WTC11 (cell line): ENCODE measurements around the gene MARCKS. TPM values are rescaled to one million over a fixed set of nuclear protein-coding genes. Genes with fewer than 3 reads are reported as not detected.

Experiments
- ATF1 ChIP-seq: sonication (generic); formaldehyde crosslinking; IDR thresholded peaks from 2 replicates; pipeline ENCODE4 v1.8.1; 2023; ENCODE audit warnings: mild to moderate bottlenecking, moderate library complexity, missing genetic modification reagents
- CBFB ChIP-seq: sonication (generic); formaldehyde crosslinking; IDR thresholded peaks from 2 replicates; pipeline ENCODE4 v1.8.1; 2022; ENCODE audit warnings: mild to moderate bottlenecking, low read depth, missing genetic modification reagents
- EMX1 ChIP-seq: fragments of 250-450 bp; sonication (Bioruptor Pico); IDR thresholded peaks from 2 replicates; pipeline ENCODE4 v1.8.0; 2021; ENCODE audit warnings: mild to moderate bottlenecking
- ETV6 ChIP-seq: sonication (generic); formaldehyde crosslinking; IDR thresholded peaks from 2 replicates; pipeline ENCODE4 v1.8.1; 2022; ENCODE audit warnings: mild to moderate bottlenecking, missing genetic modification reagents
- FOXK1 ChIP-seq: sonication (generic); formaldehyde crosslinking; IDR thresholded peaks from 2 replicates; pipeline ENCODE4 v1.8.0; 2022; ENCODE audit warnings: mild to moderate bottlenecking, moderate library complexity, missing genetic modification reagents
- GTF2I ChIP-seq: fragments of 250-450 bp; sonication (Bioruptor Pico); conservative IDR thresholded peaks from 2 replicates; pipeline ENCODE4 v1.4.0; 2021; ENCODE audit warnings: mild to moderate bottlenecking
- HMGA2 ChIP-seq: fragments of 250-450 bp; sonication (Bioruptor Pico); IDR thresholded peaks from 2 replicates; pipeline ENCODE4 v1.4.0; 2021; ENCODE audit warnings: mild to moderate bottlenecking, moderate library complexity
- JUN ChIP-seq: sonication (generic); formaldehyde crosslinking; IDR thresholded peaks from 2 replicates; pipeline ENCODE4 v1.8.0; 2023; ENCODE audit warnings: mild to moderate bottlenecking, missing genetic modification reagents
- TCF7 ChIP-seq: sonication (generic); formaldehyde crosslinking; IDR thresholded peaks from 2 replicates; pipeline ENCODE4 v1.8.0; 2022; ENCODE audit warnings: mild to moderate bottlenecking, low read depth, missing genetic modification reagents, moderate library complexity
- TP53 ChIP-seq: sonication (generic); formaldehyde crosslinking; IDR thresholded peaks from 2 replicates; pipeline ENCODE4 v1.8.1; 2023; ENCODE audit warnings: mild to moderate bottlenecking, missing genetic modification reagents
- ZNF121 ChIP-seq: sonication (generic); formaldehyde crosslinking; IDR thresholded peaks from 2 replicates; pipeline ENCODE4 v1.8.0; 2023; ENCODE audit warnings: missing genetic modification reagents
- ZNF138 ChIP-seq: sonication (generic); formaldehyde crosslinking; conservative IDR thresholded peaks from 2 replicates; pipeline ENCODE4 v1.8.1; 2022; ENCODE audit warnings: mild to moderate bottlenecking, moderate library complexity, missing genetic modification reagents
- ZNF232 ChIP-seq: sonication (generic); formaldehyde crosslinking; IDR thresholded peaks from 2 replicates; pipeline ENCODE4 v1.8.0; 2022; ENCODE audit warnings: mild to moderate bottlenecking, missing genetic modification reagents
- ZNF317 ChIP-seq: sonication (generic); formaldehyde crosslinking; IDR thresholded peaks from 2 replicates; pipeline ENCODE4 v1.8.1; 2023; ENCODE audit warnings: low read depth, mild to moderate bottlenecking, moderate library complexity, missing genetic modification reagents, borderline replicate concordance
- ZNF423 ChIP-seq: fragments of 250-450 bp; sonication (Bioruptor Pico); IDR thresholded peaks from 2 replicates; pipeline ENCODE4 v2.1.2; 2022; ENCODE audit warnings: mild to moderate bottlenecking, moderate library complexity
- ZNF671 ChIP-seq: fragments of 250-450 bp; sonication (Bioruptor Pico); IDR thresholded peaks from 2 replicates; pipeline ENCODE4 v1.8.0; 2021; ENCODE audit warnings: mild to moderate bottlenecking
- total RNA-seq: library from RNA; stranded (reverse); gene quantifications from 3 replicates; pipeline ENCODE4 v1.2.3, GENCODE V29; 2021
- TF ChIP-seq, protein P1 (sequence below): sonication (generic); formaldehyde crosslinking; IDR thresholded peaks from 2 replicates; pipeline ENCODE4 v1.8.0; 2023; ENCODE audit warnings: missing genetic modification reagents
- TF ChIP-seq, protein P2 (sequence below): fragments of 250-450 bp; sonication (Bioruptor Pico); conservative IDR thresholded peaks from 2 replicates; pipeline ENCODE4 v1.9.0; 2021; ENCODE audit warnings: mild to moderate bottlenecking
- TF ChIP-seq, protein P3 (sequence below): fragments of 250-450 bp; sonication (Bioruptor Pico); IDR thresholded peaks from 2 replicates; pipeline ENCODE4 v1.9.0; 2021; ENCODE audit warnings: mild to moderate bottlenecking
- TF ChIP-seq, protein P4 (sequence below): sonication (generic); formaldehyde crosslinking; IDR thresholded peaks from 2 replicates; pipeline ENCODE4 v1.8.0; 2023; ENCODE audit warnings: mild to moderate bottlenecking, missing genetic modification reagents
- TF ChIP-seq, protein P5 (sequence below): sonication (generic); formaldehyde crosslinking; IDR thresholded peaks from 2 replicates; pipeline ENCODE4 v1.8.1; 2023; ENCODE audit warnings: mild to moderate bottlenecking, missing genetic modification reagents, moderate library complexity
- TF ChIP-seq, protein P6 (sequence below): sonication (generic); formaldehyde crosslinking; IDR thresholded peaks from 2 replicates; pipeline ENCODE4 v1.8.0; 2022; ENCODE audit warnings: mild to moderate bottlenecking, missing genetic modification reagents
- TF ChIP-seq, protein P7 (sequence below): fragments of 200-600 bp; IDR thresholded peaks from 2 replicates; pipeline ENCODE4 v1.8.0; 2022; ENCODE audit warnings: antibody characterized with exemption
- TF ChIP-seq, protein P8 (sequence below): sonication (generic); formaldehyde crosslinking; conservative IDR thresholded peaks from 2 replicates; pipeline ENCODE4 v1.8.1; 2022; ENCODE audit warnings: mild to moderate bottlenecking, missing genetic modification reagents
- TF ChIP-seq, protein P9 (sequence below): sonication (generic); formaldehyde crosslinking; conservative IDR thresholded peaks from 2 replicates; pipeline ENCODE4 v1.8.1; 2023; ENCODE audit warnings: mild to moderate bottlenecking, low read depth, missing genetic modification reagents, moderate library complexity

MARCKS gene
- total RNA-seq, 1 experiment from 2014 or later: 95.1 TPM

DNA sequence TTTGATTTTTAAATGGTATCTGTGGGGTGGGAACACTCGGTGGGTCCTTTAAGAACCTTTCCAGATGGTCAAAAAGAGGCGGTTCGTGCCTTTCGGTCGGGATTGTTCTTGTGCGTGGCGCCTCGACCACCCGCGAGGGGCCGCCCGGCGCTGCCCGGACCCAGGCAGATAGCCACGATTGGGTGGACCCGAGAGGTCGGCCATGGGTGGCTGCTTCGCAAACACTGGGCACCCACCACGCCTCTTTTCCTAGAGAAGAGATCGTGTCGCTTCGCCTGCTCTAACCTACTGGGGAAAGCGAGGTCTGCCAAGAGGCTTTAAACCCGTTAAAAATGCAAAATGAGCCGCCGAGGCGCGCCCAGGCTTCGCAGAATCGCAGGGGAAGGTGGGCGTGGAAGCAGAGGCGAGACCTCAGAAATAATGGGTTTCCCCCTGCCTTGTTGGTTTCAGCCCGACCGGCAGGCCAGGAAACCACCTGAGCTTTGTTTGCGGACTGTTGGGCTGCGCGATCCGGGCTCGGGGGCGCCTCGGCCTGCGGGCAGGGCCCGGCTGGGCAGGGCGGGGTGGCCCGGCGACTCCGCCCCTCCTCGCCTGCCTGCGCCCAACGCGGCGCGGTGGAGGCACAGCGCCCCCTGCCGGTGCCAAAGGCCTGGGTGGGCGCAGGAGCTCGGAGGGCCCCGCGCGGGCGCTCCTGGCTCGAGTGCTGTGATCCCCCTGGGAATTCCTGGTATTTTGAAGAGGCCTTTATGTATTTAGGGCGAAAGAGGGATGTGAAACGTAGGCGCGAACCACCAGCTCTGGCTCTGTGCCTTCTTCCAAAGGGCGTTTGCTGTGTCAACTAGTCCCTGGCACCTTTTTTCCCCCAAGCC, 1.6 kb downstream of the MARCKS start (continued):
- TF ChIP-seq, protein P1, sequence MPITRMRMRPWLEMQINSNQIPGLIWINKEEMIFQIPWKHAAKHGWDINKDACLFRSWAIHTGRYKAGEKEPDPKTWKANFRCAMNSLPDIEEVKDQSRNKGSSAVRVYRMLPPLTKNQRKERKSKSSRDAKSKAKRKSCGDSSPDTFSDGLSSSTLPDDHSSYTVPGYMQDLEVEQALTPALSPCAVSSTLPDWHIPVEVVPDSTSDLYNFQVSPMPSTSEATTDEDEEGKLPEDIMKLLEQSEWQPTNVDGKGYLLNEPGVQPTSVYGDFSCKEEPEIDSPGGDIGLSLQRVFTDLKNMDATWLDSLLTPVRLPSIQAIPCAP (CRISPR knock-in tag): 0 out of 2 replicates have a peak, but pooled peaks have one; percentile 37
- TF ChIP-seq EMX1 (no peak), ZNF317 (CRISPR knock-in tag) (no peak), JUN (CRISPR knock-in tag) (no peak), GTF2I (CRISPR knock-in tag) (no peak), CBFB (no peak), ZNF138 (CRISPR knock-in tag) (no peak), ZNF423 (no peak), ZNF671 (CRISPR knock-in tag) (no peak), ETV6 (CRISPR knock-in tag) (peak; percentile 64; the same call in 1 of the 2 replicates), TCF7 (CRISPR knock-in tag) (no peak), HMGA2 (peak; percentile 70), ATF1 (no peak), FOXK1 (peak; percentile 55), ZNF121 (no peak), ZNF232 (peak; percentile 40; the same call in 1 of the 2 replicates), TP53 (no peak)
- TF ChIP-seq, protein P2, sequence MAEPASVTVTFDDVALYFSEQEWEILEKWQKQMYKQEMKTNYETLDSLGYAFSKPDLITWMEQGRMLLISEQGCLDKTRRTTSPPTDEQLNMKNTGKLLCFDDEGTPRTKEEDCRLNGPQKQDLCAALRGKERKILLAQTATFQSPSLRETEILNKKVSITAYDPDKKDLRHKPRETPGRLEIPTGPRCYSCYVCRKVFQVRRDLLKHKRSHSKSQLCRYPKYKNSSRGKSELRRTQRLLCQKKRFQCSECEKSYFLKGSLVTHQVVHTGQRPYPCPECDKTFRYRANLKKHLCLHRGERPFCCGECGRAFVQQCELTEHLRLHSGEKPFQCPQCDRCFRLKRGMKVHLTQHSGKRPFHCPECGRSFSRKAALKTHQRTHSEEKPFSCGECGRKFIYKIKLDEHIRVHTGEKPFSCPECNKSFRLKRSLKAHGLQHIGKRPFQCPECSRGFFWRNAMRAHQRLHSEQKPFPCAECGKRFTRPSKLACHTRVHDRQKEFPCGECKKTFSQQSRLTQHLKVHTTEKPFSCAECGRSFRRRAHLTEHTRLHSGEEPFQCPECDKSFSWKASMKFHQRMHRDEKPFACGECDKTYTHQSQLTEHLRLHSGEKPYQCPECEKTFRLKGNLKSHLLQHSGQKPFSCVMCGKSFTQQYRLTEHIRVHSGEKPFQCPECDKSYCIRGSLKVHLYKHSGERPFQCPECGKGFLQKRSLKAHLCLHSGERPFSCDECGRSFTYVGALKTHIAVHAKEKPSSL: no peak
- TF ChIP-seq, protein P3, sequence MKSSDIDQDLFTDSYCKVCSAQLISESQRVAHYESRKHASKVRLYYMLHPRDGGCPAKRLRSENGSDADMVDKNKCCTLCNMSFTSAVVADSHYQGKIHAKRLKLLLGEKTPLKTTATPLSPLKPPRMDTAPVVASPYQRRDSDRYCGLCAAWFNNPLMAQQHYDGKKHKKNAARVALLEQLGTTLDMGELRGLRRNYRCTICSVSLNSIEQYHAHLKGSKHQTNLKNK (CRISPR knock-in tag): no peak
- TF ChIP-seq, protein P4, sequence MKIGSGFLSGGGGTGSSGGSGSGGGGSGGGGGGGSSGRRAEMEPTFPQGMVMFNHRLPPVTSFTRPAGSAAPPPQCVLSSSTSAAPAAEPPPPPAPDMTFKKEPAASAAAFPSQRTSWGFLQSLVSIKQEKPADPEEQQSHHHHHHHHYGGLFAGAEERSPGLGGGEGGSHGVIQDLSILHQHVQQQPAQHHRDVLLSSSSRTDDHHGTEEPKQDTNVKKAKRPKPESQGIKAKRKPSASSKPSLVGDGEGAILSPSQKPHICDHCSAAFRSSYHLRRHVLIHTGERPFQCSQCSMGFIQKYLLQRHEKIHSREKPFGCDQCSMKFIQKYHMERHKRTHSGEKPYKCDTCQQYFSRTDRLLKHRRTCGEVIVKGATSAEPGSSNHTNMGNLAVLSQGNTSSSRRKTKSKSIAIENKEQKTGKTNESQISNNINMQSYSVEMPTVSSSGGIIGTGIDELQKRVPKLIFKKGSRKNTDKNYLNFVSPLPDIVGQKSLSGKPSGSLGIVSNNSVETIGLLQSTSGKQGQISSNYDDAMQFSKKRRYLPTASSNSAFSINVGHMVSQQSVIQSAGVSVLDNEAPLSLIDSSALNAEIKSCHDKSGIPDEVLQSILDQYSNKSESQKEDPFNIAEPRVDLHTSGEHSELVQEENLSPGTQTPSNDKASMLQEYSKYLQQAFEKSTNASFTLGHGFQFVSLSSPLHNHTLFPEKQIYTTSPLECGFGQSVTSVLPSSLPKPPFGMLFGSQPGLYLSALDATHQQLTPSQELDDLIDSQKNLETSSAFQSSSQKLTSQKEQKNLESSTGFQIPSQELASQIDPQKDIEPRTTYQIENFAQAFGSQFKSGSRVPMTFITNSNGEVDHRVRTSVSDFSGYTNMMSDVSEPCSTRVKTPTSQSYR (CRISPR knock-in tag): no peak
- TF ChIP-seq, protein P5, sequence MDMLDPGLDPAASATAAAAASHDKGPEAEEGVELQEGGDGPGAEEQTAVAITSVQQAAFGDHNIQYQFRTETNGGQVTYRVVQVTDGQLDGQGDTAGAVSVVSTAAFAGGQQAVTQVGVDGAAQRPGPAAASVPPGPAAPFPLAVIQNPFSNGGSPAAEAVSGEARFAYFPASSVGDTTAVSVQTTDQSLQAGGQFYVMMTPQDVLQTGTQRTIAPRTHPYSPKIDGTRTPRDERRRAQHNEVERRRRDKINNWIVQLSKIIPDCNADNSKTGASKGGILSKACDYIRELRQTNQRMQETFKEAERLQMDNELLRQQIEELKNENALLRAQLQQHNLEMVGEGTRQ (CRISPR knock-in tag): no peak
- TF ChIP-seq, protein P6, sequence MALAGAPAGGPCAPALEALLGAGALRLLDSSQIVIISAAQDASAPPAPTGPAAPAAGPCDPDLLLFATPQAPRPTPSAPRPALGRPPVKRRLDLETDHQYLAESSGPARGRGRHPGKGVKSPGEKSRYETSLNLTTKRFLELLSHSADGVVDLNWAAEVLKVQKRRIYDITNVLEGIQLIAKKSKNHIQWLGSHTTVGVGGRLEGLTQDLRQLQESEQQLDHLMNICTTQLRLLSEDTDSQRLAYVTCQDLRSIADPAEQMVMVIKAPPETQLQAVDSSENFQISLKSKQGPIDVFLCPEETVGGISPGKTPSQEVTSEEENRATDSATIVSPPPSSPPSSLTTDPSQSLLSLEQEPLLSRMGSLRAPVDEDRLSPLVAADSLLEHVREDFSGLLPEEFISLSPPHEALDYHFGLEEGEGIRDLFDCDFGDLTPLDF (CRISPR knock-in tag): no peak
- TF ChIP-seq, protein P7, sequence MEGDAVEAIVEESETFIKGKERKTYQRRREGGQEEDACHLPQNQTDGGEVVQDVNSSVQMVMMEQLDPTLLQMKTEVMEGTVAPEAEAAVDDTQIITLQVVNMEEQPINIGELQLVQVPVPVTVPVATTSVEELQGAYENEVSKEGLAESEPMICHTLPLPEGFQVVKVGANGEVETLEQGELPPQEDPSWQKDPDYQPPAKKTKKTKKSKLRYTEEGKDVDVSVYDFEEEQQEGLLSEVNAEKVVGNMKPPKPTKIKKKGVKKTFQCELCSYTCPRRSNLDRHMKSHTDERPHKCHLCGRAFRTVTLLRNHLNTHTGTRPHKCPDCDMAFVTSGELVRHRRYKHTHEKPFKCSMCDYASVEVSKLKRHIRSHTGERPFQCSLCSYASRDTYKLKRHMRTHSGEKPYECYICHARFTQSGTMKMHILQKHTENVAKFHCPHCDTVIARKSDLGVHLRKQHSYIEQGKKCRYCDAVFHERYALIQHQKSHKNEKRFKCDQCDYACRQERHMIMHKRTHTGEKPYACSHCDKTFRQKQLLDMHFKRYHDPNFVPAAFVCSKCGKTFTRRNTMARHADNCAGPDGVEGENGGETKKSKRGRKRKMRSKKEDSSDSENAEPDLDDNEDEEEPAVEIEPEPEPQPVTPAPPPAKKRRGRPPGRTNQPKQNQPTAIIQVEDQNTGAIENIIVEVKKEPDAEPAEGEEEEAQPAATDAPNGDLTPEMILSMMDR: peak; percentile 98
- TF ChIP-seq, protein P8, sequence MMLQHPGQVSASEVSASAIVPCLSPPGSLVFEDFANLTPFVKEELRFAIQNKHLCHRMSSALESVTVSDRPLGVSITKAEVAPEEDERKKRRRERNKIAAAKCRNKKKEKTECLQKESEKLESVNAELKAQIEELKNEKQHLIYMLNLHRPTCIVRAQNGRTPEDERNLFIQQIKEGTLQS (CRISPR knock-in tag): no peak
- TF ChIP-seq, protein P9, sequence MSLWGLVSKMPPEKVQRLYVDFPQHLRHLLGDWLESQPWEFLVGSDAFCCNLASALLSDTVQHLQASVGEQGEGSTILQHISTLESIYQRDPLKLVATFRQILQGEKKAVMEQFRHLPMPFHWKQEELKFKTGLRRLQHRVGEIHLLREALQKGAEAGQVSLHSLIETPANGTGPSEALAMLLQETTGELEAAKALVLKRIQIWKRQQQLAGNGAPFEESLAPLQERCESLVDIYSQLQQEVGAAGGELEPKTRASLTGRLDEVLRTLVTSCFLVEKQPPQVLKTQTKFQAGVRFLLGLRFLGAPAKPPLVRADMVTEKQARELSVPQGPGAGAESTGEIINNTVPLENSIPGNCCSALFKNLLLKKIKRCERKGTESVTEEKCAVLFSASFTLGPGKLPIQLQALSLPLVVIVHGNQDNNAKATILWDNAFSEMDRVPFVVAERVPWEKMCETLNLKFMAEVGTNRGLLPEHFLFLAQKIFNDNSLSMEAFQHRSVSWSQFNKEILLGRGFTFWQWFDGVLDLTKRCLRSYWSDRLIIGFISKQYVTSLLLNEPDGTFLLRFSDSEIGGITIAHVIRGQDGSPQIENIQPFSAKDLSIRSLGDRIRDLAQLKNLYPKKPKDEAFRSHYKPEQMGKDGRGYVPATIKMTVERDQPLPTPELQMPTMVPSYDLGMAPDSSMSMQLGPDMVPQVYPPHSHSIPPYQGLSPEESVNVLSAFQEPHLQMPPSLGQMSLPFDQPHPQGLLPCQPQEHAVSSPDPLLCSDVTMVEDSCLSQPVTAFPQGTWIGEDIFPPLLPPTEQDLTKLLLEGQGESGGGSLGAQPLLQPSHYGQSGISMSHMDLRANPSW (CRISPR knock-in tag): no peak
